NB4 (cell line): ENCODE results near the gene CKMT2.

Experiments
- DNase-seq: peaks from one replicate; pipeline ENCODE4 v3.0.0; 2010; ENCODE audit warnings: low read depth
- H3K4me3 ChIP-seq: one replicate; pipeline ENCODE4 v1.5.1; 2011; ENCODE audit warnings: mild to moderate bottlenecking, low read depth, low read length, moderate library complexity
- MAX ChIP-seq: IDR thresholded peaks from 2 replicates; pipeline ENCODE4 v1.6.1; 2011; ENCODE audit warnings: low read depth, low read length
- MYC ChIP-seq: IDR thresholded peaks from 2 replicates; pipeline ENCODE4 v1.6.1; 2011; ENCODE audit warnings: low read depth, low read length
- POLR2A ChIP-seq: IDR thresholded peaks from 2 replicates; pipeline ENCODE4 v1.6.1; 2011; ENCODE audit warnings: mild to moderate bottlenecking; ENCODE audit not compliant: insufficient read length; ENCODE audit errors: extremely low read depth
- TF ChIP-seq, protein P1 (sequence below): IDR thresholded peaks from one replicate; pipeline ENCODE4 v1.5.1; 2012; ENCODE audit warnings: low read depth, low read length

The CKMT2 gene

DNA sequence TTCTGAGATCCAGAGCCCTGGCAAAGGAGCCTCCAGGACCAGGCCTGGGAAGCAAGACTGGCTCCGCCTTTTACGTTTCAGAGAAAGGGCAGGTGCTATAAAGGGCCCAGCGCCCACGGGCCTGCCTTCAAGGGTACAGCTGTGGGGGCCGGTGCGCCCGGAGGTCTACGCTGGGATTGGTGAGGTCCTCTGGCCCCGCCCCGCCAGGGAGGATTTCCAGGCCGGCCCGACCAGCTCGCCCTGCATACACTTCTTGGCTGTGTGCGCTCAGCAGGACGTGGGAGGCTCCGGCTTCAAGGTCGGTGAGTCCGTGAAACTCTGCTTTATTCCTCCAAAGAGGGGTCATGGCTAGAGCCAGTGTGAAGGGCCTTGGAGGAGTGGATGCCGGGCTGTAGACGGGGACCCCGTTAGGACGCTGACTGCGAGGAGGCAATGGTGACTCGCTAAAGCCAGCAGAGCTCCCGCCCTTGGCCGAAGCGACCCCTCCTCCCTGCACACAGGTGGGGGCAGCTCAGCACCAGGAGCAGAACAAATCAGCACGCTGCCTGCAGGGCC, at the start of gene CKMT2:
Gene CKMT2 (plus strand): TSS at position 243 of the 555 bp plus-strand sequence. CDS start 17,811 bp downstream, outside the sequence.
- no peak for DNase-seq
- no peak for TF ChIP-seq MYC
- TF ChIP-seq MAX: no peak
- no peak for TF ChIP-seq POLR2A
- TF ChIP-seq, protein P1, sequence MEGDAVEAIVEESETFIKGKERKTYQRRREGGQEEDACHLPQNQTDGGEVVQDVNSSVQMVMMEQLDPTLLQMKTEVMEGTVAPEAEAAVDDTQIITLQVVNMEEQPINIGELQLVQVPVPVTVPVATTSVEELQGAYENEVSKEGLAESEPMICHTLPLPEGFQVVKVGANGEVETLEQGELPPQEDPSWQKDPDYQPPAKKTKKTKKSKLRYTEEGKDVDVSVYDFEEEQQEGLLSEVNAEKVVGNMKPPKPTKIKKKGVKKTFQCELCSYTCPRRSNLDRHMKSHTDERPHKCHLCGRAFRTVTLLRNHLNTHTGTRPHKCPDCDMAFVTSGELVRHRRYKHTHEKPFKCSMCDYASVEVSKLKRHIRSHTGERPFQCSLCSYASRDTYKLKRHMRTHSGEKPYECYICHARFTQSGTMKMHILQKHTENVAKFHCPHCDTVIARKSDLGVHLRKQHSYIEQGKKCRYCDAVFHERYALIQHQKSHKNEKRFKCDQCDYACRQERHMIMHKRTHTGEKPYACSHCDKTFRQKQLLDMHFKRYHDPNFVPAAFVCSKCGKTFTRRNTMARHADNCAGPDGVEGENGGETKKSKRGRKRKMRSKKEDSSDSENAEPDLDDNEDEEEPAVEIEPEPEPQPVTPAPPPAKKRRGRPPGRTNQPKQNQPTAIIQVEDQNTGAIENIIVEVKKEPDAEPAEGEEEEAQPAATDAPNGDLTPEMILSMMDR: no peak
- H3K4me3 ChIP-seq: no peak within 1 kb of the TSS

DNA sequence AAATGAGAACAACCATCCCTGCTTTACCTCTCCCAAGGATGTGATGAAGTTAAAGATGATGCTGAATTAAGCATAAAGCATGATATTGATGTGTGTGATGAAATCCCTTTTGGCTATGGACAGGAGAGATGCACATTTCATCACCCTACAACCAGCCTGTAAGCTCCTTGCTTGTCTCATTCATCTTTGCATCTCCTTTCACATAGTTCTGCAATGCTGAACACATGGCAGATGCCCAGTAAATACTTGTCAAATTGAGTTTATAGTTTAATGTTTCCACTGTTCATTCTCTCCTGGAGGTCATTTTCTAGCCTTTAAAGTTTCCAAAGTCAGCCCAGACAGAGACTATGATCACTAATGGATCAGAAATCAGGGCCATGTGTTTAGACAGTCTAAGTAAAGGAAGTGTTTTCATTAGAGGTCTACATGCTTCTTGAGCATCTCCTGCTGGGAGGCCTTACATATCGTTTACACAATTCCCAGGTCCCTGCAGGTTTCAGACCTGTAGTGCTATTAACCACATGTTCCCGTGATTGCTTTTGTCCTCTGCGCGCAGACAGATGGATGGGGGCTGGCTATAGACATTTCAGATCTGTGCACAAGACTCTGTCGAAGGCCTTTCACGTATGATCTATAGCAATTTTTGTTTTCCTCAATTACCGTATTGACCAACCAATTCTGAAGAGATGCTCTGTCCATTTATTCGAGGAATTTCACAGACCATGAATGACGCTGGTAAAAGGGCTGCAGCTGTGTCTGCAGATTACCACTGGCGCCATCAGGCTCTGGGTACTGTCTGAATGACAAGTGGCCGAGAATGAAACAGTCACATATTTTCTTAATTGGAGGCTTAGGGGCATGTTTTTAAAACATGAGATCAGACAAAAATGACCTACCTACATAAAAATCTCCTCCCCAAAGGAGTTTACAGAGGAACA, 49.0 kb upstream of the CKMT2 start:
- H3K4me3 ChIP-seq: no peak overlapping the region
- no peak for TF ChIP-seq MYC
- TF ChIP-seq POLR2A: no peak
- TF ChIP-seq, protein P1: no peak
- no peak for TF ChIP-seq MAX
- DNase-seq: no peak

DNA sequence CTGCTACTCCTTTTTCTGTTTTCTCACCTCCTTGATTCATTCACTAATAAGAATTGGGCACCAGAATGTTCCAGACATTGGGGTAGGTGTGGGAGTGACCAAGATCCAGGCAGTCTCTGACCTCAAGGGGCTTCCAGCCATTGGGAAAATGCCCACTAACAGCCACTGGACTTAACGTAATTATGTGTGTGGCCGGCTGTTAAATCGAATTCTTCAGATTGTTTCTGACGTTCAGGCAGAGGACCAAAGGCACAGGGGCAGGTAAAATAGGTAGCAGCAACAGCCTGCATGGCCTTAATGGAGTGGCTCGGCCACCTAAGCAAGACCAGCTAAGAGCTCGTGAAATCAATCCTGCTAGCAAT, 48.4 kb upstream of the CKMT2 start:
- H3K4me3 ChIP-seq: no peak overlapping the region
- TF ChIP-seq, protein P1: no peak
- no peak for TF ChIP-seq MYC
- no peak for TF ChIP-seq POLR2A
- TF ChIP-seq MAX: no peak
- DNase-seq: no peak

- TF ChIP-seq POLR2A (no peak), MAX (no peak), MYC (no peak)
- TF ChIP-seq, protein P1: no peak
- H3K4me3 ChIP-seq: no peak overlapping the region
- no peak for DNase-seq
These were observed 45.2 kb upstream of the CKMT2 start for GRCh38 chr5:81187885-81188284.

GRCh38 chr5:81188962-81189361, 44.2 kb upstream of the CKMT2 start:
- no peak overlapping the region for H3K4me3 ChIP-seq
- no peak for TF ChIP-seq MAX
- no peak for TF ChIP-seq MYC
- no peak for TF ChIP-seq POLR2A
- TF ChIP-seq, protein P1: no peak
- DNase-seq: no peak
